ENCODE data around the gene SESN1.

The SESN1 gene

DNA sequence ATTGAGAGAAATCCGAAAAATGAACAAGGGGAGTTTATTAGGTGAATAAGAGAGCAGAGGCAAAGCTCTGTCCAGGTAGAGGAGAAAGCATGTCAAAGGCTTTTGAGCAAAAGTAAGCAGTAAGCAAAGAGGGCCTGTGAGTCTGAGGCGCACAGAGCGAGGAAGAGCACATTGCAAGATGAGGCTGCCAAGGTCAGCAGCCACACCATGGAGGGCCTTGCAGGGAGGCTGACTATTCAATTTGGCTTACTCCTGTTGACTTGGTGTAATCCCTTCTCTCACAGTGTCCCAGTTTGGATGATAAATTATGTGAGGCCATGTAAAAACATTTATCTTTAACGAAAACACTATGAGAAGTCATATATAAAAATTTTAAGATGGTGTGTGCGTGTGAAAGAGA is 32.4 kb downstream of the SESN1 start:
- DNase-seq (ENCODE audit: low read depth in 1 of 2, low spot score in 1 of 2) = no peak

DNA sequence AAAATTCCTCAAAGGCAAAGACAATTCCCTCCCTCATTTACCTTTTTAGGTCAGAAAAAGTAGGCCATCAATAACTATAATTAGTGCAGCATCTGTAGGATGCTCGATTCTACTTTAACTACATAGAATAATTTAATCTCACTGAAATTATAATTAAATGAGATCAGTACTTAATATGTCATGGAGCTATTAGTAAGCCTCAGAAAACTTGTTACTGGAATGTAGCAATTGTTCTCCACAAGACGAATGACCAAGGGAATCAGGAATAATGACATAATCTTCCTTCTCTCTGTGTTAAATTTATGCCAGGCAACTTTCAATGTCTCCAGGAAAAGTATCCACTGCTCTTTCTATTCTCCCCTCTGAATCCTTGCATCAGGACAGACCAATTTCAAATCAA is 34.1 kb downstream of the SESN1 start:
- DNase-seq (ENCODE audit: low read depth in 1 of 2, low spot score in 1 of 2) = no peak

DNA sequence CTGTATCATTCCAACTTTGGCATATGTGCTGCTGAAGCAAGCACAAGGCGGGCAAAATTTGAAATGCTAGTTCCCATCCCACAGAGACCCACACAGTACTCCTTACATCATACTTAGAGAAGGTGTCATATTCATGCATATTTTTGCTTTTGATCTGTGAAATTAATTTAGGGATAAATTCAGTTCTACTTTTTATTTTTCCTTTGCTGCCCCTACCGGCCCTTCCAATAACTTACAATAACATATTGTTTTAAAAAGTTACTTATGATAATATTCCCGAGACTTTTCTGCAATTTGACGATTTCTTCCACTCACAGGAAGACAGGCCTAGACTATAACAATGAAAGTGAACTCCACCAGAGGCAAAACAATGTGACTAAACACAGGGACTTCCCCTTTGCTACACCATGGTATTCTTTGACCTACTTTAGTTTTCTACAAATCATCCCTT is 35.0 kb downstream of the SESN1 start:
- no peak for DNase-seq (ENCODE audit: low read depth in 1 of 2, low spot score in 1 of 2)

DNA sequence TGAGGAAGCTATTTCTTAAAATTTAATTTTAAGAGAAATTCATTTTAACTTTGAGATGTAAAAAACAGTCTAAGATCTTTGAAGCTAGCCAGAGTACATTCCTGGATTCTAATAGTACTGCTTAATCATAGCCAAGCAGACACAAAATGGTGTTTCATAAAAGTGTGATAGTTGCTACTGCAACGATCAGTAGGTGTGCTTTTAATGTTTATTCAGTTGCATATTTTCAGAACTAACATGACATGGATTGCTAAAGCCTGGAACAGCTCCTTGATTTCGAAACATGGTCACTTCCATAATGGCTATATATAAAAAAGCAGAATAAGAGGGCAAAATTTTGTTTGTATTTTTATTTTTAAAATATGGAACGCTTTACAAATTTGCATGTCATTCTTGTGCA is 35.5 kb downstream of the SESN1 start:
- DNase-seq (ENCODE audit: low read depth in 1 of 2, low spot score in 1 of 2) = no peak

DNA sequence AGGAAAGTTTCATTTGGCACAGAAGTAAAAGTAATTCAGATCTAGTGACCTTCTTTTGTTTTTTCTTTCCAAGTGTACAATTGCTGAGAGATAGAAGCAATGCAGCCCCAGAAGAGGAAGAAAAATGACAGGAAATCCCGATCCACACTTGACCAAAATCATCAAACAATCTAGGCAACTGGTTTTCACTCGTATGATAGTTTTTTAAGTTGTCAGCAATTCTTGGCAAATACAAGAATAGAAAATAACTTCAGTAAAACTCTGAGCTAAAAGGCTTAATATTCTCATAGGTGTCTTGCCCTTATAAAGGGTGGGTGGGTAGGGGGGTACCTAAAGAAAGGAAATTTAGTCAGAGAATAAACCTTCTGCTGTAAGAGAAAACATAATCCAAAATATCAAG is 36.0 kb downstream of the SESN1 start:
- no peak for DNase-seq (ENCODE audit: low read depth in 1 of 2, low spot score in 1 of 2)

DNA sequence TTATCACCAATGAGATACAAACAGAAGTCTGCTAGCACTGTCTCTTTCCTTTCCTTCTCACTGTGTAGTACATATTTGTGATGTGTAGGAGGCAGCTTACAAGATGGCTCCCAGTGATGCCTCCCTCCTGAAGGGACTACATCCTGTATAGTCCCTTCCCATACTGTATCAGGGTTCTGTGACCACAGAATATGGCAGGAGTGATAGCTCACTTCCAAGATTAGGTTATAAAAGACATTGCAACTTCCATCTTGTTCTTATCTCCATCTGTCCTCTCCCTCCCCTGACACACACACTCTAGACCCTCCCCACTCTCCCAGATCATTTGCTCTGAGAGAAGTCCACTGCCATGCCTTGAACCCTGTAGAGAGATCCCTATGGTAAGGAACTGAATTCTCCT is 38.0 kb downstream of the SESN1 start:
- no peak for DNase-seq (ENCODE audit: low read depth in 1 of 2, low spot score in 1 of 2)

DNA sequence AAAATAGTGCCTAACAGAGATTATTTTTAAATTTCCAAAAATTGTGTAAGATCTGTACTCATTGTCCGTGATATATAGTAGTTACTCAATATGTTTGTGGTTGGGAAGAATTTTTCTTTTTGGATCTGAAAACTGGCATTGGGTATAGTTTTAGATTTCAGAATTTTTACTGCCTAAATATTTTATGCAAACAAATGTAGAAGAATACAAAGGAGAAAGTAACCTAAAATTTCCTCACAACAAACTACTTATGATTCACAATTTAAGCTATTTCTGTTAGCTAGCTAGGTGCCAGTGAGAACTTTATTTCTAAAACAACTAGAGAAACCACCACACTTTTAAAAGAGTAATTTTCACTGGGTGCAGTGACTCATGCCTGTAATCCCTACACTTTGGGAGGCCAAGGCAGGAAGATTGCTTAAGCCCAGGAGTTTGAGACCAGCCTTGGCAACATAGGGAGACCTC is 38.8 kb downstream of the SESN1 start:
- DNase-seq (ENCODE audit: low read depth in 1 of 2, low spot score in 1 of 2) = no peak

DNA sequence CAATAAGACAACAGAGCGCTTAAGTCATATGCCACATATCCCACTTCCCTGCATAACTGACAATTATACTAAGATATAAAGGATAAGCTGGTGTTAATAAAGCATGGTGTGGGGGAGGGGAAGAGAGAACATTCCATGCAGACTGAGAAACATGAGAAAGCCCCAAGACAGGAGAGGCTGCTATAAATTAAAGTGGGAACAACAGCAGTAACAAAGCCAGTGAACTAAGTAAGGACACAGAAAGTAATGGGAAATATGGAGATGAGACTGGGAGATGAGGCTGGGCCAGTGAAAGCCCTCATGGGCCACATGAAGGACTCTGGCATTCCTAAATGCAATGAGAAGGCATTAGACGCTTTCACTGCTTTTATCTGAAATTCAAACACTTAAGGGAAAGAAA is 41.3 kb downstream of the SESN1 start:
- no peak for DNase-seq (ENCODE audit: low read depth in 1 of 2, low spot score in 1 of 2)

DNA sequence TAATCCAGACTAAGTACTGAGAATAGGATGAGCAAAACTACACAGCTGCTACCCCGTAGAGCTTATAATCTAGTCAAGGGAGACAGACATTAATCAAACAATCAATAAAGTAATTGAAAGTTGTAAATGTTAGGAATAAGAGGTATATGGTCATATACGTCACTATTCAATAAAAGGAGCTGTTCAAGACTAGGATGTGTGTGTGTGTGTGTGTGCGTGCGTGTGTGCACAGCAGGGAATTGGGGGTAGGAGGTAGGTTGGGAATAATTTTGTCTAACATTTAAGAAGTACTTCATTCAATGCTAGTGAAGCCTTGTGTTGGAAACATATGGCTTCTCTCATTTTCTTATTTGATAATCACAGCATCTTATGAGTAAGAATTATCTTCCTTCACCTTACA is 41.8 kb downstream of the SESN1 start:
- DNase-seq (ENCODE audit: low read depth in 1 of 2, low spot score in 1 of 2) = no peak

DNA sequence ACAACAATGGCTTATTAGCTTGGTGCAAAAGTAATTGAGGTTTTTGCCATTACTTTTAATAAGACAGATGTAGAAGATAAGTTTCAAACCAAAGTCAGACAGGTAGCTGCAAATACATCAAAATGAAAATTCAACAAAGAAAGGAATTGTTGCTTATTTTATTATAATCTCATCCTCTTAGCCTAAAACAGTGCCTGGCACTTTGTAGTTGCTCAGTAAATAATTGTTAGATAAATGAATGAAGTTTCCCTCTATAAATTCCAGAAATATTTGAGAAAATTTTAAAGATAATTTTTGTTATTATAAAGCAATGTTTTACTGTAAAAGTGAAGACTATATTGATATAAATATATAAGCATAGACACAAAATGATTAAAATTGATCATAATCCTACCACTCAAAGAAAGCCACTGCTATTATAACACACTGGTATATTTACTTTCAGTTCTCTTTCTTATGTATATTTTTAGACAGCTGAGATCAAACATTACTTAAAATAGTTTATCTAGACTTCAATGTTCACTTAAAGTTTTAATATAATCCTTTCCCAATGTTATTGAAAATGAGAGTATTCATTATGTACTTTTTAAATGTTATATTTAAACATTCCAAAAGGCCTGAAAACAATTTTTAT is 42.5 kb downstream of the SESN1 start:
- no peak for DNase-seq (ENCODE audit: low read depth in 1 of 2, low spot score in 1 of 2)

DNA sequence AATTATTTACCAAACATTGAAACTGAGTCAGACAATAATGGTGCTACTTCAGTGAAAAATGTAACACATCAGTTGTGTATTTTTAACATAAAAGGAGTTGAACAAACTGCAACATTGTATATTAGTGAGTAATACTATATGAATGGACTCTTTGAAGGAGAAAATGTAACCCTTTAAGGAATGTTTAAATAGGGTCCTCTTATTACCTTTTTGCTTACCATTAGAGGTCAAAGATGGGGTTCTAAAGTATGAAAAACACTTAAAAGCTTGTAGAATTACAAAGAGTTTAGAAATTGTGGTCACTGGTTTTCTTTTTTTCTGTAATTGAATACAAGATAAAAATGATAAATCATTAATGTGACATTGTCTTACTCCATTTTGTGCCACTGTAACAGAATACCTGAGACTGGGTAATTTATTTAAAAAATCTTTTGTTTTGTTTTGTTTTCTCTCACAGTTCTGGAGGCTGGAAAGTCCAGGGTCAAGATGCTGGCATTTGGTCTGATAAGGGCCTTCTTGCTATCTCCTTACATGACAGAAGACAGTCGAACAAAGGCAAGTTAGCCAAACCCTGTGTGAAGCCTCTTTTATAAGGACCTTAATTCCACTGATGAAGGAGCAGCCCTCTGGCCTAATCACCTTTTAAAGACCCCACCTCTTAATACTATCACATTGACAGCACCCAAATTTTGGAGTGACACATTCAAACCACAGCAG is 43.2 kb downstream of the SESN1 start:
- no peak for DNase-seq (ENCODE audit: low read depth in 1 of 2, low spot score in 1 of 2)

DNA sequence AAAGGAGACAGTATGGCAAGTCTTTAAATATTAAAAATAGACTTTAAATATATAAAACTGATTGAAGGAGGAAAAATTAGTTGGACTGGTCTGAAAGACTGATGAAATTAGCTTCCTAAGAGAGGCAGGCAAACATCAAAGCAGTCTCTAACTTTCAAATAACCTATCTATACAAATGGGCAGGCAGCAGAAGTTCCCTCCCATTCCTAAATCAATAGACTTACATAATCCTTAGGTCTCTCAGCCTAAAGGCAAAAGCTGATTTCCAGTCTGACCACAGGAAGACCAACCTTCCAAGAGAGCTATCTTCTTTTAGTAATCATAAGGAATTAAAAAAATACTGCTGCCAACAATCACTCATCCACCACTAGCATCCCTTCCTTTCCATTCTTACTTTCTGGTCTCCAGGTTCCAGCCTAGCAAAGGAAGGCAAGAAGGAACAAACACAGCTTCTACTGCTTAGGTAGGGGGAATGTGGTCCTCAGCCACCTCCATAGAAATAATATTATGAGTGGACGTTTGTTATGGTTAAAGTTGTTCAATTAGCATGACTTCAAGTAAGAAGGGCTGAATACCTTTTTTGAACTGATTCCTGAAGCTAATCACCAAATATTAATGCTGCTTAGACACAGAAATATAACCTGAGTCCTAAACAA is 44.1 kb downstream of the SESN1 start:
- no peak for DNase-seq (ENCODE audit: low read depth in 1 of 2, low spot score in 1 of 2)

DNA sequence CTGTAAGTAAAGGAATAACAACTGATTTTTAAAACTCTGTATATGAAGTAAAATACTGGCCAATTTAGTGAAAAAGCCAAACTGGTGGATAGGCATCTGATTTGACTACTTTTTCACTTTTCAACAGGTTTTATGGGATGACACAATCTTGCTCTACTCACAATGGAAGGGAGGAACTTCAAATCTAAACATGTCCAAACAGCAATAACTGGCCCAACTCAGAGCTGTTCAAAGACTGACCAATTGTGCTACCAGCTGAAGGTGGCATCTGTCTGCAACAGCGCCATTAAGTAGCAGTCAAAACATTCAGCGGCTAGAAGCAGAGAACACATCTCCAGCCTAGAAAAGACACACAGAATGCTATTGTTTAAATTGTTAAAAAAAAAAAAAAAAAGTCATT is 44.6 kb downstream of the SESN1 start:
- DNase-seq (ENCODE audit: low read depth in 1 of 2, low spot score in 1 of 2) = no peak

DNA sequence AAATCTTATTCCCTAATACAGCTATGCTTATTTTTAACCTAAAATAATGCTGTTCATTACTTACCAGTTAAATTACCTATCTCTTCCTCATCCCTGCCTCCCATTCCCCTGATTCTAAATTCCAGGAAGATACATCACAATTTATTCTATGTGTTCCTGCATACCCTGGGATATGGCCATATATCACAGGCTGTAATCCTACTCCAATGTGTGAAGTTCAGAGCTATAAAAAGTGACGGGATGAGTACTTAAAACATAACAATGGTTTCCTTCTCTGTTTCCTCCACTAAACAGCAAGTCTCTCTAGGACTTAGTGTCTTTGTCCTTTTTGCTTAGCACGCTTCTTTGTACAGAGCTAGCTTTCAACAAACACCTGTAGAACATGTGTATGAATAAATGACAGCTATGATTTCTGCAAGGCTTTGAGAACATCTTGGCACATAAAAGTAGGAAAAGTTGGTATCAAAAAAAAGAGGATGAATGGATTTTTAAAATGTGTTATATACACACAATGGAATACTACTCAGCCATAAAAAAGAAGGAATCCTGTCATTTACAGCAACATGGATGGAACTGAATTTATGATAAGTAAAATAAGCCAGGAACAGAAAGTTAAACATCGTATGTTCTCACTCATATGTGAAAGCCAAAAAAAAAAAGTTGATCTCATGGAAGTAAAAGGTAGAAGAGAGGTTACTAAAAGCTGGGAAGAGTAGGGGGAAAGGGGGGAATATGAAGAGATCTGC is 45.8 kb downstream of the SESN1 start:
- DNase-seq (ENCODE audit: low read depth in 1 of 2, low spot score in 1 of 2) = no peak

DNA sequence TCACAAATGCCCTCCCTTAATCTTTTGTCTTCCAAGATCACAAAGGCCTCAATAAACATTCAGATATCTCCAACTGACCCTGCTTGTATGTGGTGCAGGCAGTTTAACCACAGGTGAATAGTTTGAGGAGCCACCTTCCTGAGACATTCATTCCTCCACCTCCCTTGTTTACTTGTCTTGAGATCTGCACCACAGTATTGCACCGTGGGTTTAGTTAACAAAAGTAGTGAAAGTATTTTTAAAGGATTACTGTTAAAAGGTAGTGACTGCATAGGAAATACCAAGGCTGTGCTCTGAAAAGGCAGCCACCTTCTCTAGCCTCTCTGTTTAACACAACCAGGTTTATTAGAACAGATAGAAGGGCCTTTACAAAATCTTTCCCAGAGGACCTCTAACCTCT is 46.5 kb downstream of the SESN1 start:
- no peak for DNase-seq (ENCODE audit: low read depth in 1 of 2, low spot score in 1 of 2)

DNA sequence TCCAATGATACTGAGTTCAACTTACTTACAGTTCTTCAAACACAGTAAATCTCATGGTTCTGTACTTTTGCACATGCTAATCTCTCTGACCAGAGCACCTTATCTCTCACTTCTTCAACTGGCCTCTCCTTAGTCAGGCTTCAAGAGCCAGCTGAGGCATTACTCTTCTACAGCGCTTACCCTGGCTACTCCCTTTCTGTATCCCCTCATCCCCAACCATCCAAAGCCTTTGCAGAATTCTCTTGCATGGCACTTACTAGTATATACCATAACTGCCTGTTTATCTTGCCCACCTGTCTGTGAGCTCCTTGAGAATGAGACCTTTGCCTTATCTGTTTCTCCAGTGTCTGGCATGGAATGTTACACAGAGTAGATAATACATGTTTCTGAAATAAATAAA is 49.2 kb downstream of the SESN1 start:
- DNase-seq (ENCODE audit: low read depth in 1 of 2, low spot score in 1 of 2) = no peak

DNA sequence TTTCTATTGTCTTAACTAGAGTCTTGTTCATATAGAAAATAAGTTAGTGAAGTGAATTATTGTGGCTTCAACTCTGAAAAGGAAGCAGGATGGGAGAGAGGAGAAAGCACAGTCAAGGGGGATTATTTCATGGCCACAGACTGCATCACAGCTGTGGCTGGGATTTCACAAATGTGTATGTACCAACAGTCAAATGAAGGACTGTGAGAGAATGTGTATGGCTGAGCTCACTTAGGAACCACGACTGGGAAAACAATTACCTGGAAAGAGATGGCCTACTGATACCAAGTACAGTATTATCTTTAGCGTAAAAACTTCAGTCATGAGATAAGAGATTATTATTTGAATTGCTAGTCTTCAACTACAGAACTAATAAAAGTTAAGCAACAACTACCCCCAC is 54.9 kb downstream of the SESN1 start:
- DNase-seq (ENCODE audit: low read depth in 1 of 2, low spot score in 1 of 2) = no peak

DNA sequence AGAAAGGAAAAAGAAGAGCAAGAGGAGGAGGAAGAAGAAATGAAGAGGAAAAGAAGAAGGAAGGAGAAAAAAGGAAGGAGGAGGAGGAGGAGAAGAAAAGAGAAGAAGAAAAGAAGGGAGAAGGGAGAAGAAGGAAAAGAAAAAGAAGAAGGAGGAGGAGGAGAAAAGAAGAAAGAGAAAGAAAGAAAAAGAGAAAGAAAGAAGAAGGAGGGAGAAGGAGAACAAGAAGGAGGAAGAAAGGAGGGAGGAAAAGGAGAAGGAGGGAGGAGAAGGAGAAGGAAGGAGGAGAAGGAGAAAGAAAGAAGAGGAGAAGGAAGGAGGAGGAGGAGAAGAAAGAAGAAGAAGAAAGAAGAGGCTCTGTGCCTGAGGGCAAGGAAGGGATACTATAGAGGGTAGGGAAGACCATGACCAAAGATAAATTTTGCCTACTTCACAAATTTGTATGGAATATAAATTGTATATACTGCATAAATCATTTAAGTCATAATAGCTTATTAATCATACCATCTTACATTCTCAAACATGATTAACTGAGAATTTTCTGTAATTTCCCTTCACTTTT is 55.7 kb downstream of the SESN1 start:
- no peak for DNase-seq (ENCODE audit: low read depth in 1 of 2, low spot score in 1 of 2)

DNA sequence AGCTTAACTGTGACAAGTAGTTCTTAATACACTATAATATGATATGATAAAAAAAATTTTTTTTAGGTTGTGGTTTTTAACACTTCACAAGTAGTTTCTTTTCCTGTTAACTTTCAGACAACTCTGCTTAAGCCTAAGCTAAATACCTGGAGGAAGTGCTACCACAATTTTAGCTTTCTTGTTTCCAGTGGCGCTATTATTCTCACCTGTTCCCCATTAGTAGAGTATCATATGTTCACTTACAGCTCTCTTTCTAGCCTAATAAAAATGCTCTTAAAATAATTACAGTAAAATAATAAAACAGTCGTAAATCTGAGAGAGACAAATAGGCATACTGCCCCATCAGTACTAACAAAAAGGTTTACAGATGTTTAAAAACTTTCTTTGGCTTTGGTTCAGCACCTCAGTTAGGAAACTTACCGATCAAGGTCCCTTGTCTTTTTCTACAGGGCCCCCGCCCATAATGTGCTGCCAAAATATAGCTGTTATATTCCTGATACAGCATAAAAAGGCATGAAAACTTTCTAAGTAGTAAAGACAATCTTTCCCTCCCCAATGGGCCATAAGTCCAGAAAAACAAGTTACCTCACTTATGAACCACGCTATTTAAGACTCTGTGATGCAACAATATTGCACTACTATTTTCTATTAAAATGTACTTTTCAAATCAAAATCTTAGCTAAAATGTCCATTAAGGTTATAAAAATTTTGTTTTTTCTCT is 57.9 kb downstream of the SESN1 start:
- DNase-seq (ENCODE audit: low read depth in 1 of 2, low spot score in 1 of 2) = no peak

DNA sequence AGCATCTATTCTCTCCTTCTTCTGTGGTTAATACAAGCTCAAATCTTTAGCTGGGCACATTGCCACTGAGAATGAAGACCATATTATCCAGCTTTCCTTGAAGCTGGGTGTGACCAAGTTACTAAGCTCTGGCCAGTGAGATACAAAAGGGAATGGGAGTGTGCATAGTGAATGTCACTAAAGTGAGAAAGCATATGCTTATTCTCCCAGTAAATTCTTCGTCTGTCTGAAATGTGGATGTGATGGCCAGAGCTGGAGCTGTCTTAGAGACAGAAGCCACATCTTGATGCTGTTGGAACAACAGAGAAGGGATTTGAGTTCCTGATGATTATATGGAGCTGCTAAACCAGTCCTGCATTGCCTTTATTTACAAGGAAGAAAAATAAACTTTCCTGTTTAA is 60.1 kb downstream of the SESN1 start:
- no peak for DNase-seq (ENCODE audit: low read depth in 1 of 2, low spot score in 1 of 2)

DNA sequence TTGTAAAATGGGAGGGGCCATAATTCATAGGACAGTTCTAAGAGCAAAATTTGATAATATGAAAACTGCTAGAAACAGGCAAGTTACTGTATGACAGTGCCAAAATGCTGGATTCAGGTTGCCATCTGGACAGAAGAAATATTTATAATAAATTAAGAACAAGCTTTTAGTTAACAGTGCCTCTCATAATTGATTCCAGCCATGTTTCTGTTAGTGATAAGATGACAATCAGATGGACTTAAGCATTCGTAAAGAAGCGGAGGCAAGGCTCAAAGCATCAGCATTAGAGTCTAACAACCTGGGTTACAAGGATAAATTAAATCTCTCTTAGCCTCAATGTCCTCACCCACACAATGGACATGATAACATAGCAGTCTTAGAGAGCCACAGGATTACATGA is 61.0 kb downstream of the SESN1 start:
- no peak for DNase-seq (ENCODE audit: low read depth in 1 of 2, low spot score in 1 of 2)
